Stimulated activated CD4-positive, alpha-beta T cell treated with anti-CD3 and anti-CD28 coated beads, Interleukin-2, amount 100 ng/mL, for 48 hours (primary cell): ENCODE measurements around the gene RNF141.

ENCODE experiments used
- DNase-seq, 2 donors: peaks; one replicate each; pipeline ENCODE4 v3.0.0-alpha.2; 2020

Gene RNF141

DNA sequence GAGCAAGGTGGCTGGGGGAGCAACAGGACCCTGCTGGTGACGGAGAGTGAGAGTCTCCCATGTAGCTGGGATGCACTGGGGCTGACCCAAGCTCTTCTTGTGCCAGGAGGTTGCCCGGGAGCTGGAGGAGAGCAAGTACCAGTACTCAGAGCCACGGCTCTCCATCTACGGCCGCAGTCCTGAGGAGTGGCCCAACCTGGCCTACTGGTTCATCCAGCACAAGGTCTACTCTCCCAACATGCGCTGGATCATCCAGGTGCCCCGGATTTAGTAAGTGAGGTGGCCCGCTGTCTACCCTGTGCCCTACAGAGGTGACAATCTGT, 45.6 kb downstream of the RNF141 start:
- no peak for DNase-seq

DNA sequence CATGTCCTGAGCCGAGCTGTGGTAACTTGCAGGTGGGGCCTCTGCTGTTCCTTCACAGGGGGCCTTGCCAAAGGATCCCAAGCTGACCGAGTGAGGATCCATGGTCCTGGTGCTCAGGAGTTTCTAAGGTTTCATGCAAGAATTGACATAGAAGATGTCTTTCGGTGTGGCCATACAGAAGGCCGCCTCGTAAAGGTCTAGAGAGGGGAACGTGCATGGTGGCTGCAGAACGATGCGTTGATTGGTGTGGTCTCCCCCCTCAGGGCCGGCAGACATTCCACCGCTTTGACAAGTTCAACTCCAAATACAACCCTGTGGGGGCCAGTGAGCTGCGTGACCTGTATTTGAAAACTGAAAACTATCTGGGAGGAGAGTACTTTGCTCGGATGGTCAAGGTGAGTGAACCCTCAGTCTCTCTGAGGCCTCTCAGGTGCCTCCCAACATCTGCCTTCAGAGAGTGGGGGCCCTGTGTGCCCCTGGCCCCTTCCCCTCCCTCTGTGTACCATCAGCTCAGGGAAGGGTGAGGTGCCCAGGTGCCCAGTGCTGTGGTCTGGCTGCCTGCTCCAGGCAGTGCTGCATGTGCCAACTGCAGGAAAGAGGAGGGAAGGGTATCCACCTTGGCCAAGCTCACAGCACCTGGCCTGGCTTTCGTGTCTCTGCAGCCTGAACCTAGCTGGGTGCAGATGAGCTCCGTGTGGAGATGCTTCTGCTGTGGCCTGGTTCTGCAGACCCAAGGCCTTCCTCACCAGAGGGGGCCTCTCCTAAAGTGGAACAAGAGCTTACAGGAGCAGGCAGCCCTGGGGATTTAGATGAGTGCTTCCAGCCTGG, 46.1 kb downstream of the RNF141 start:
- no peak for DNase-seq

DNA sequence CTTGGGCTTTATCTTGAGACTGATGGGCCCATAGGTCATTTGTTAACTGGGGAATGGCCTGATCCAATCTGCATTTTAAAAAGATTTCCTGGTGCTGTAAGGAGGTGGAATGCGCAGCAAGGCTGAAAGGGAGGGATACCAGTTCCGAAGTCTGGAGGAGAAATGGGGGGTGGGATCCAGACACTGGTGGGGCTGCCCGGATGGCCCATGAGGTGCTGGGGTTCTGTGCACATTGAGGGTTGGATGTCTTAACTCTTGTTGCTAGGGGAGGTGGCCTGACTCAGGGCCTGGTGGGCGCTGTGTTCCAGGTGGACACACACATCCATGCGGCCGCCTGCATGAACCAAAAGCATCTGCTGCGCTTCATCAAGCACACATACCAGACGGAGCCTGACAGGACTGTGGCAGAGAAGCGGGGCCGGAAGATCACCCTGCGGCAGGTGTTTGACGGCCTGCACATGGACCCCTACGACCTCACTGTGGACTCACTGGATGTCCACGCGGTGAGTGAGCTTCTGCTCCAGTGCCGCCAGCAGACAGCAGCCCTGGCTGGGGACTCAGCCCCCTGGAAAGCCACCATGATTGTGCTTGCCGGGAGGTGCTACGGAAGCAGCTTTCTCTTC, 47.8 kb downstream of the RNF141 start:
- DNase-seq, result no peak

DNA sequence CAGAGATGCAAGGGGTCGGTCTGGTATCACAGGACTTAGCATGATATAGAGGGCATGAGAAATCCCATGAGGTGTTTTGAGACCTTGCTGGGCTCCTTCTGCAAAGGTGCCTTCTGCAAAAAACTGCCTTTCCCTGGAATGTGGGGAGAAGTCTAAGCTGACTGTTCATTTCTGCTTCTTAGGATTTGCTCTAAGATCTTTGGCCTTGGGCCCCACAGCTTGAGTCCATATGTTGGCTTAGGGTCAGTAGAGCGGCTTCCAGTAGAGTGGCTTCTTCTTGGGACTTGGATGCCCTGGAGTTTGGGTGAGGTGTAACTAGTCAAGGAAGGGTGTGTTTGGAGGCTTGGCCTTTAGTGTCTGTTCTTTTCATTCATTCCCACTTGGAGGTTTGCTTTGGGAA, 48.9 kb downstream of the RNF141 start:
- no peak for DNase-seq

DNA sequence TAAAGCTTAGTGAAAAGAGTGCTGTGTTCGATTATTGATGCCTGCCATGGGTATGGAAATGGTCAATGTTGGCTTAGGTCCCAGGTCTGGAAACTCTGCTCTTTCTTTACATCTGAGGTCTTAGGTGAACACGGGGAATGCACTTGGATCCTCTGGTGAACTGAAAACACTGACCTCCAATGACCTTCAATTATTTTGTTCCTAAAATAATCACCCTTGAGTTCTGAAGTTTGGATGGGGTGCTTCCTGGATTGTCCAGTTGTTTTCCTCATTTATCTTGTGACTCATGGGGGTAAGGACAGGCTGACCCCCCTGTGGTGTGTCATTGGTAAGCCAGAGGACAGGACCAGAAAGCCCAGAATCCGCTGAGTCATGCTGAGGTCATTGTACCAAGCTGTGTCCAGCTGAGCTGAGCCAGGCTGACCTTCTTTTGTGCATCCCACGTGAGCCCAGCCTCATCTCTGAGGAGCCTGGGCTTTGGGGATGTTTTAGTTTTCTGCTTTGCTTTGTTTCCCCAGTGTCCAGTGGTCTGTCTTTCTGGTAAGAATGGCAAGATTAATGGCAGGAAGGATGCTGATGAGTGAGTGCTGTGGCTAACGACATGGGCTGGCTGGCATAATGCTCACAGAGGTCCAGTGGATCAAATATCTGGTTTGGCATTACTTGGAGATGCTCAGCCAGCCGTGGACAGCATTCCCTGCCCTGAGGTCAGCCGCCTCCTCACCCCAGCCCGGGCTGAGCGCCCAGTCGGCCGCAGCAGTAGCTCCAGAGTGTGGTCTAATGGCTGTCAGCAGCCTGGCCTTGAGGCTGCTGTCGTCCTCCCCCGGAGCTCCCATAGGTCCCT, 50.4 kb downstream of the RNF141 start:
- DNase-seq, result no peak

DNA sequence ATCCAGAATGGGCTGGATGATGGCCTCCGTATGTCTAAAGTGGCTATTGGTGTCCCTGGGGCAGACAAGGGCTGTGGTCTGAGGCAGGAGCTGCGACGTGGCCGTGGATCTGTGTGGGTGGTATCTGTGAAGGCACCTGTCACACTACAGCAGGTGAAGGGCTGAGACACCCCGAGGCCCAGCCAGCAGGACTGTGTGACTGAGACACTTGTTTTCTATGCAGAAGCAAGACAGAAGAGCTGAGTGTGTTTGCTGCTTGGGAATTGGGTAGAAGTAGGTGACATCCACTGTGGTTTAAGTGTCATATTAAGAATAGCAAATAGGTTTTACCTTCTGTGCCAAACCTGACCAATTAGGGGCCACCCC, 51.0 kb downstream of the RNF141 start:
- no peak for DNase-seq

DNA sequence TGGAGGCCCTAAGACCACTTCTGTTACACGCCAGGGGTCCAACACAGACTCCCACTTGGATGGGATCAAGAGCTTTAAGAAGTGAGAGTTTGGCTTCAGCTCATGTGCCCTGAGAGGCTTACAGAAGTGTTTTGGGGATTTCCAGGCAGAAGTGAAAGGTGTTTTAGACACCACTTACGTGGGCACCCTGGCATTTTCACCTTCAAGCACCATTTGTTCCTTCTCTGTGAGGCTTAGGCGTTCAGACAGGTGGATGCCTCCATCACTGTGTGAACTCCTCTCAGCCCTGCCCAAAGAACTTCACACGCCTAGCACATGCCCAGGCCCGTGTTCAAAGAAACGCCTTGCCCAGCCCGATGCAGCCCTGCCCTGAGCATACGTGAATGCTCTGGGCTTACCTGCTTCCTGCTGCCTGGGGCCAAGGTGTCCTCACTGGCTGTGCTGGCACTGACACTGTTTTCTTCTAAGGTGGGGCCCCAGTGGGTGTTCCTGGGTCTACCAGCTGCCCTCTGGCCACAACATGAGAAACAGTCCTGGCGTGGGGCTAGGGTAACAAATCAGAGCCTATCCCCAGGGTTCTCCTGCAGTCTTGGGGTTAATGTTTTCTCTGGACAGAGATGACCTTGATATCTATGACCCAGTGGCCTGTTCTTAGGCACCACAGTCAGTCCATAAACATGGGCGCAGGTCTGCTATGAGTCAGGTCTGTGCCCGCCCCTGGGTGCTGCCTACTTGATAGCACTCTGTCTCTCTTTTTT, 51.9 kb downstream of the RNF141 start:
- DNase-seq, result no peak

DNA sequence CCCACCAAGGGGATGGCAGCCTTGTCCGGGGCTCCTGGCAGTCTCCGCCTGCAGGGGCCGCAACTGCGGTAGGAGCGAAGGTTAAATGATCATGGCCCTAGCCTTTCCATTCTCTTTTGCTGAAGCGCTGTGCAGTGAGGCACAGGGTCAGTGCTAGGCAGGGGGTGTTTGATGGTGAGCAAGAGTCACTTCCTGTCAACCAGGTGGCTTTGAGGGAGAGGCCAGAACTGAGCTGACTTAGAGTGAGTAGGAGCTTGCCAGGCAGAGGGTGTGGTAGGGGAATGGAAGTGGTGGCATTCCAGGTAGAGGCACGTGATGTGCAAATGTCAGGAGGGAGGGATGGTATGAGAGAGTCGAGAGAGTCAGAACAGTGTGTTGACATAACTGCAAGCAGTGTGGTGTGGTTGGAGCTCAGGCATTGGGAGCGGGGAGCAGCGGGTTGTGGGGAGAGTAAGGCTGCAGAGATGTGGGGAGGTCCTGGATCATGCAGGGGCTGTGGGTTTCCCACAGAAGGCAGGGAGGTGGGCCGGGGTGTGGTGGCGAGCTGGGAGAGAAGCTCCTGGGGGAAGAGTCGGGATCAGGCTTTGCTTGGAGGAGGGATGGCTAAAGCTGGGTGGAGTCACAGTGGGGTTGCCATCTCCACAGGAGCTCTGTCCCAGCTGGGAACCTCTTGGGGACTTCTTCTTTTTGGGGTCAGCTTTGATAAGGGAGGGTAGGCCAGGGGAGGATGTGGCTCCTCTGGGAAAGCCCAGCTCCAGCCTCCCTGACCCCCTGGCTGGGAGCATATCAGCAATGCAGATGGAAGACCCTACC, 52.7 kb downstream of the RNF141 start:
- DNase-seq, result no peak

DNA sequence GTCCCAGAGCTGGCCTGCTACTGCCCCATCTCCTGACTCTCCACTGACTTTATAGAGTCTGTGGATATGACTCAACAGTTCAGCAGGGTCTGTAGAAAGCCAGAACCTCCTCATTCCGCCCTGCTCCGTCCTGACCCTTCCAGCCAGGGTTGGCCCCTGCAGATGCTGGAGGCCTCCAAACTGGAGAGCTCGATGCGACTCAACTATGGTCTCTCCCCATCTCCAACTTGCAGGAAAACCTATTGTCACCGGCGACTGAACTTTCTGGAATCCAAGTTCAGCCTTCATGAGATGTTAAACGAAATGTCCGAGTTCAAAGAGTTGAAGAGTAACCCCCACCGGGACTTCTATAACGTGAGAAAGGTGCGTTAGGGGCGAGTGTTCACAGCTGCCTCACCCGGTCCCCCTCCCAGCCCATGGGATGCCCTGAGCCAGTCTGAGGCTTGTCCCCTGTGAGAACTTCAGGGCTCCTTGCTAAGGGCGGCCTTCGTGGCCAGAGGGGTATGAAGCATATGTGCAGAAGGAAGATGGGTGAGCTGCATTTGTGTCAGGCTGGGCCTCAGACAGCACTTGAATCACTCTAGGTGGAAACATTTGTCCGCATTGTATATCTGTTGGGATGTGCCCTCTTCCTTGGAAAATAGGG, 53.9 kb downstream of the RNF141 start:
- DNase-seq, result no peak

DNA sequence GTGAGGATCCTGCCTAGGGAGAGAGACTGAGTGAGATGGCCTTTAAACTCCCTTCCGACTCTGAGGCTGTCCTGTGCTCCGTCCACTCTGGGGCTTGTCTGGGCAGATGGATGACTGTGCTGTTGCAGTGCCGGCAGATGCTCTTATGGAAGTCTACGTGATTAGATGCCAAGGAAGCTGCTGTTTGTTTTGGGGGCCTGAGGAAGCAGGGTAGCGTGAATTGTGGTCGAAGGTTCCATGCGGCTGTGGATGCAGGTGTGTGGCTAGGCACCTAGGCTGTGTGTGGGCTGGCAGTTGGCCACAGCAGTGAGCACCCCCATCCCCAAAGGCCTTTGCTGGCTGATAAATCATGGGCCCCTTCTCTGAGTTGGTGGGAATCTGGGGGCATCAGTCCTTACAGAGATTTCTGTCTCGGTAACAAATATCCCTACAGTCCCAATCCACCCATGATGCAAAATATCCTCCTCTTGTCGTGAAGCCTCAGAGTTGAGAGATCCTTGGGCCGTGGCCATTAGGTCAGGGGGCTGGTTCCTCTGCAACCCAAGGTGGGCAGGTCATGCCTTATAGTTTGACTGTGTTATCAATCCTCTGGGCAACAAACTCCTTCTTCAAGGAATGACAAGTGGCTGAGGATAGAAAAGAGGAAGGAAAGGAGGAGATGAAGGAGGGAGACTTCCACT, 54.7 kb downstream of the RNF141 start:
- DNase-seq, result no peak

DNA sequence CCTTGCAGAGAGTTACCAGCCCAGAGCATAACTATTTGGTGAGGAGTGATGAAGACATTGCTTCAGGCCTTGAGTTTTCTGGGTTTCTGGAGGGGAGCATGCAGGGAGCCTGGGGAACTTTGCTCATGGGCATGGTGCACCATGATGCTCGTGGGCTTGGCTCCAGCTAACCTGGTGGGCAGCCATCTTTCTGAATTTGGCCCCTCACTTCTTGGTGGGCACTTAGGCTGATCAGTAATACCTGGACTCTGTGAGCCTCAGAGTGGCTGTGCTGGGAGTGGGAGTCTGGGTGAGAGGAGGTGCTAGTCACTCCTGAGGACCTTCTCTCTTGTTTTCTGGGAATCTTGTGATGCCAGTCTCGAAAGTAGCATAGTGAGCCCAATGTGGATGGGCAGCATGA, 55.3 kb downstream of the RNF141 start:
- no peak for DNase-seq

DNA sequence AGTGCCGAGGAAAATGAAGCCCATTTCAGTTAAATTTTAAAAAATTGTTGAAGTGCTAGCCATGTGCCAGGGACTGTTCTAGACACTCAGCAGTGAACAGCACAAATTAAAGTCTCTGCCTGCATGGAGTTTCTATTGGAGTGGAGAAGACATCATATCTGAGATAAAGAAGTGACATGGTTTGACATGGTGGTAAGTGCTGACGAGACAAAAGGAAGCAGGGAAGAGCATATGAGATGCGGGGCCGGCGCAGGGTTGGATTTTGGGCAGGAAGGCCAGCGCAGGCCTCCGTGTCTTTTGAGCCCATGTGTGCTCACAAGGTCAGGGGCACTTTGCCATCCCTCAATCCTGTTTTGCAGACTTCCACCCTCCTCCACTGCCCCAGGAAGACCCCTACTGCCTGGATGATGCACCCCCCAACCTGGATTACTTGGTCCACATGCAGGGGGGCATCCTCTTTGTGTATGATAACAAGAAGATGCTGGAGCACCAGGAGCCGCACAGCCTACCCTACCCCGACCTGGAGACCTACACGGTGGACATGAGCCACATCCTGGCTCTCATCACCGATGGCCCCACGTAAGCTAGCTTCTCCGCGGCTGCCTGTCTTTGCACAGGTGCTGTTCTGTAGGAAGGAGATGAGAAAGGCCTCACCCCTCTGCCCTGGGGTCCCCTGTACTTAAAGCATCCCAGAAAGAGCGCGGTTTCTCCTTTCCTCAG, 56.4 kb downstream of the RNF141 start:
- no peak for DNase-seq

DNA sequence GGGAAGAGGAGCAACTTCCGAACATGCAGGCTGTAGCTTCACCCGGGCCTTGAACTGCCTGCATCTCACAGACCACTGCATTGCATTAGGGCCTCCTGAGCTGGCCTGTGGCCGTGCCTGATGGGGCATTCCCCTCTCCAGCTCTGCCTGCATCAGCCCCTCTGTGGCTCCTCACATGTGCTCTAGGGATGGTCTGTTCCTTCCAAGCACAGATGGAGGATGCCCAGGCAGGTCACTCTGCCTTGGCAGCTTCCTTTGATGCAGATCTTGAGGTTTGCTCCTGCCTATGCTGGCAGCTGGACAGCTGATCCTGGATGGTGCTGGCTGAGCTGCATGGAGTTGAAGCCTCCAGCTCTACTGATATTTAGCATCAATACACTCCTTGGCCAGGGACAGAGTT, 57.4 kb downstream of the RNF141 start:
- DNase-seq, result no peak

DNA sequence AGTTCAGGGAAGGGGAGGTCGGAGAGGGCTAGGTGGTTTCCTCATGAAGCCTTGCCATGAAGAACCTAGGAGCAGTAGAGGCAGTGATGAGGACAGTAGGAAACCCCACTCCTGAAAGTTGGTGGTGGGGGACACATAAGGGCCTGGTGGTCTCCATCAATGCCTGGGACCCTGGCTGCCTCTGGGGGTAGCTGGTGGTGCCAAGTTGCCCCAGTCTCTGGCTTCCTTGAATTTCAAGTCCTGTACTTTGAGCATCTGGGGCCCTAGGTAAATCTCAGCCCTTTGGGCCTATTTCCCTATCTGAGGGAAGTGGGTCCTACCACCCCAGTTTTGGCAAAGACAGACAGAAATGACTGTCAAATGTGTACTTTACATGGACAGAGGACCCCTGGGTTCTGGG, 57.8 kb downstream of the RNF141 start:
- no peak for DNase-seq

DNA sequence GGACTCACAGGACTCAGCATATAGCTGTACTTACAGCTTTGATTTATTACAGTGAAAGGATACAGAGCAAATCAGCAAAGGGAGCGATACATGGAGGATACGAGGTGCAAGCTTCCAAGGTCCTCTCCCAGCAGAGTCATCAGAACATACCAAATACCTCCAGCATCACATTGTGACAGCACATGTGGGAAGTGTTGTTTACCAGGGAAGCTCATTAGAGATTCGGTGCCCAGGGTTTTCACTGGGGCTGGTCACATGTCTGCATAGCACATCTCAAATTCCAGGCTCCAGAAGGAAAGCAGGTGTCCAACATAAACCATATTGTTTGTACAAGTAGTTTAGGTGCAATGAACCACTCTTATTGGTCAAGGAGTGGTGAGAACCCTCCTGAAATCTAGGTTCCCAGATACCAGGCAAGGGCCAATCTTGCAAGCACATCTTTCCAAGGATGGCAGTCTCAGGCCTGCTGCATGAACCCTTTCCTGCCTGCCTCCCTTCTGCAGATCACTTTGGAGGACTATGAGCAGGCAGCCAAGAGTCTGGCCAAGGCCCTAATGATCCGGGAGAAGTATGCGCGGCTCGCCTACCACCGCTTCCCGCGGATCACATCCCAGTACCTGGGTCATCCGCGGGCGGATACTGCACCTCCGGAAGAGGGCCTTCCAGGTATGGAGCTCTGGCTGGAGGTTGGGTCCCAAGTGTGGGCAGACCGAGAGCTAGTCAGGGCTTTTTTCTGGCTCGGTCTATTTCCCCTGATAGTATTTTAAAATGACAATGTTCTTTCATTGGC, 59.2 kb downstream of the RNF141 start:
- no peak for DNase-seq

DNA sequence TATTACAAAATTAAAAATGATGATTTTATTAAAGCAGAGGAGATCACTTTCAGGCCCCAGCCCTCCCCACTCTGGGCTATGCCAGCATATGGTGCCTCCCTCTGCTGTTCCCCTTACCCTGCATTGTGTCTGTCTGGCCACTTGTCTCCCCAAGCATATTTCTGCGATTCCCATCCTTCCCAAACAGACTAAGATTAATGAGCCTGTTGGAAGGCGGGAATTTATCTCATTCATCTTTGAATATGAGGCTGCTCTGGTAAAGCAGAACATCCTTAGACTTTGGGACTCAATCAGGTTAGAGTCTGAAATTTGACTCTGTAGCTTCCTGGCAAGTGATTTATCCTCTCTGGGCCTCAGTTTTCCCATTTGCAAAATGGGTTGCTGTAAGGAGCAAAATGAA, 60.2 kb downstream of the RNF141 start:
- DNase-seq, result no peak

DNA sequence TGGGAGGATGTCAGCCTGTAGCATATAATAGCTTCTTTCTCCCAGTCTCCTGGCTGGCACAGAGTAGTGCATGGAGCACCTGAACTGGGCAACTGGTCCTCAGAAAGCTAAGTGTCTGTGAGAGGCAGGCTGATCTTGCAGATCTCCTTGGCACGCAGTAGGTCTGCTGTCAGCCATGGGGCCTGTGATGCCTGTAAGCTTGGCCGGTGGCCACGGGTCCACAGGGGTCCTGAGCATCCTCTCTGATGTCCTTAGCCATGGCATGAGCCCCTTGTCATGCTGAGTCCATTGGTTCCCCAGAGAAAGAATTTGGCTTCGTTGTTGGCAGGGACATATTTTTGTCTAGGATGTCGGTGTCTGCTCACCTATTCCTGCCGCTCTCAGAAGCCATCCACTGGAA, 61.0 kb downstream of the RNF141 start:
- no peak for DNase-seq

DNA sequence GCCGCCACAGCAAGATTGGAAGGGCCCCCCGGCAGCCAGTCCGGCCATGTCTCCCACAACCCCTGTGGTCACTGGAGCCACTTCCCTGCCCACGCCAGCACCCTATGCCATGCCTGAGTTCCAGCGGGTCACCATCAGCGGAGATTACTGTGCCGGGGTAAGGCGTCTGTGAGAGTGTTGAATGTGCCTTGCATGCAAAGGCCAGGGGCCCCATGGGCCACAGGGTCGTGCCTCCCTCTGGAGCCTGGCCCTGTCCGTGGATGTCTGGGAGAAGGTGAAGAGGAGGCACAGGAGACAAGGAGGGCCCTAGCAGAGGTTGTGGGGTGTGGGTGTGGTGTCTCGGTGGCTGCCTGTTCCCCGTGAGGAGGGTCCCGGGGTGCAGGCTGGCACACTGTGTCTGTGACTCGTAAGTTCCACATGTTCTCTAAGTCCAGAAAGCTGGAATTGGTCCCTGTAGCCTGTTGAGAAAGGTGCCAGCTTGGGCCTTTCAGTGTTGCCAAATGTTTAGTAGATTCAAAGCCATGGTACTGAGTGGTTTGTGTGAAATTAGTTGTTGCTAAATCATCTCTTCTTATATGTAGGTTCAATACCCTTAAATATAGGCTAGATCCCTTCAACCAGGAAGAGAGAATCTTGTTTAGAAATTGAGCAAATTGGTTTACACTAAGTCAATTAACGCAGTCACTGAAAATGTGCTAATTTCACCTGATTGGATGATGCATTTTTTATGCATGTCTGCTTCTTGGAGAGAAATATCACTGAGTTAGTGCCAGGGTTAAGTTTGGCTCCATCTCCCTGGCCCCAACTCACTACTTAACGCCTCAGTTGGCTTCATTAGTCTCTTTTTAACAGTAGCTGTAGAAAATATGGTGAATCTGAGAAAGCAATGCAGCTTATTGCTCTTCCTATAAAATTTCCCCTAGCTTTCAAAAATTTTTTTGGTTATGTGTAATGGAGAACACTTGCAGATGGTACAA, 62.1 kb downstream of the RNF141 start:
- DNase-seq, result no peak
